GM12891 (cell line): ENCODE measurements around the gene CFAP52.

Source experiments
- PAX5 ChIP-seq: IDR thresholded peaks from 2 replicates; pipeline ENCODE4 v1.6.1; 2011; ENCODE audit warnings: low read length, moderate library complexity, mild to moderate bottlenecking; ENCODE audit not compliant: insufficient read depth, severe bottlenecking
- POLR2A ChIP-seq: IDR thresholded peaks from 2 replicates; pipeline ENCODE4 v1.6.1; 2011; ENCODE audit warnings: low read depth, low read length, control low read depth
- POLR2AphosphoS5 ChIP-seq: IDR thresholded peaks from 2 replicates; pipeline ENCODE4 v1.6.1; 2011; ENCODE audit warnings: low read depth, low read length, control low read depth
- SPI1 ChIP-seq: IDR thresholded peaks from 2 replicates; pipeline ENCODE4 v1.6.1; 2011; ENCODE audit warnings: low read depth, low read length, control low read depth
- TAF1 ChIP-seq: IDR thresholded peaks from 2 replicates; pipeline ENCODE4 v1.6.1; 2011; ENCODE audit warnings: low read depth, low read length, control low read depth

DNA sequence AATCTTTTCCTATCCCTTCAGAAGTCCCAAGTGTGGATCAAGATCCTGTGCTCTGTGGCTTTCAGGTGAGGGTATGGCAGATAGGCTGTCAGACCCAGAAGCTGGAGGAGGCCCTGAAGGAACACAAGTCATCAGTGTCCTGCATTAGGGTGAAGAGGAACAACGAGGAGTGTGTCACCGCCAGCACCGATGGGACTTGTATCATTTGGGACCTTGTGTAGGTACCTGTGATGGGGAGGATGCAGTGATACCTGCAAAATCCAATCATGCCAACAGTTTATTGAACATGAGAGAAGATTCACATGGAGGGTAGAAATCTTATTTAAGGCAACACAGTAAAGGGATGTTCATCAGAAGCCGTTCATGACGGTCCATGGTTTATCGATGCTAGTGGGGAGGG, 58.9 kb downstream of the CFAP52 start:
- TF ChIP-seq TAF1 (no peak), POLR2A (no peak), SPI1 (no peak), POLR2AphosphoS5 (no peak), PAX5 (no peak)
